ENCODE measurements around the gene COX5B.
"Not testable (repeated sequence)": the region's sequence is repeated elsewhere in the genome, so short reads cannot be mapped to it uniquely, and the experiment has no call there.

The COX5B gene

GRCh38 chr2:97645695-97646629, at the start of gene COX5B:
Gene COX5B (plus strand): TSS chr2:97646062. CDS start chr2:97646087, 25 bp downstream.
- DNase-seq (ENCODE audit: low read depth): peak; percentile 80
- TF ChIP-seq, protein P1, sequence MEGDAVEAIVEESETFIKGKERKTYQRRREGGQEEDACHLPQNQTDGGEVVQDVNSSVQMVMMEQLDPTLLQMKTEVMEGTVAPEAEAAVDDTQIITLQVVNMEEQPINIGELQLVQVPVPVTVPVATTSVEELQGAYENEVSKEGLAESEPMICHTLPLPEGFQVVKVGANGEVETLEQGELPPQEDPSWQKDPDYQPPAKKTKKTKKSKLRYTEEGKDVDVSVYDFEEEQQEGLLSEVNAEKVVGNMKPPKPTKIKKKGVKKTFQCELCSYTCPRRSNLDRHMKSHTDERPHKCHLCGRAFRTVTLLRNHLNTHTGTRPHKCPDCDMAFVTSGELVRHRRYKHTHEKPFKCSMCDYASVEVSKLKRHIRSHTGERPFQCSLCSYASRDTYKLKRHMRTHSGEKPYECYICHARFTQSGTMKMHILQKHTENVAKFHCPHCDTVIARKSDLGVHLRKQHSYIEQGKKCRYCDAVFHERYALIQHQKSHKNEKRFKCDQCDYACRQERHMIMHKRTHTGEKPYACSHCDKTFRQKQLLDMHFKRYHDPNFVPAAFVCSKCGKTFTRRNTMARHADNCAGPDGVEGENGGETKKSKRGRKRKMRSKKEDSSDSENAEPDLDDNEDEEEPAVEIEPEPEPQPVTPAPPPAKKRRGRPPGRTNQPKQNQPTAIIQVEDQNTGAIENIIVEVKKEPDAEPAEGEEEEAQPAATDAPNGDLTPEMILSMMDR (IDR thresholded peaks at IDR 0.05; ENCODE audit: control insufficient read depth, insufficient read depth, low read depth, low read length, missing control alignments): no peak
- peak within 1 kb of the TSS; percentile 83 for H3K4me3 ChIP-seq (ENCODE audit: control insufficient read depth, low read depth, low read length)

DNA sequence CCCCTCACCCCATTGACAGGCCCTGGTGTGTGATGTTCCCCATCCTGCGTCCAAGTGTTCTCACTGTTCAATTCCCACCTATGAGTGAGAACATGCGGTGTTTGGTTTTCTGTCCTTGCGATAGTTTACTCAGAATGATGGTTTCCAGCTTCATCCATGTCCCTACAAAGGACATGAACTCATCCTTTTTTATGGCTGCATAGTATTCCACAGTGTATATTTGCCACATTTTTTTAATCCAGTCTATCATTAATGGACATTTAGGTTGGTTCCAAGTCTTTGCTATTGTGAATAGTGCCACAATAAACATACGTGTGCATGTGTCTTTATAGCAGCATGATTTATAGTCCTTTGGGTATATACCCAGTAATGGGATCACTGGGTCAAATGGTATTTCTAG, 49.7 kb upstream of the COX5B start:
- not testable (repeated sequence) for H3K4me3 ChIP-seq (ENCODE audit: control insufficient read depth, low read depth, low read length)

DNA sequence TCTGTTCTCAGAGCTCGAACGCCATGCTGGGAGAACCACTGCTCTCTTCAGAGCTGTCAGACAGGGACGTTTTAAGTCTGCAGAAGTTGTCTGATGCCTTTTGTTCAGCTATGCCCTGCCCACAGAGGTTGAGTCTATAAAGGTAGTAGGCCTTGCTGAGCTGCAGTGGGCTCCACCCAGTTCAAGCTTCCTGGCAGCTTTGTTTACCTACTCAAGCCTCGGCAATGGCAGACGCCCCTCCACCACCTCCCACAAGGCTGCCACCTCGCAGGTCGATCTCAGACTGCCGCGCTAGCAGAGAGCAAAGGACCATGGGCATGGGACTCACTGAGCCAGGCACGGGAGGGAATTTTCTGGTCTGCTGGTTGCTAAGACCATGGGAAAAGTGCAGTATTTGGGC, 44.3 kb upstream of the COX5B start:
- DNase-seq (ENCODE audit: low read depth); H3K4me3 ChIP-seq (ENCODE audit: control insufficient read depth, low read depth, low read length): not testable (repeated sequence)

More for the DNA sequence above, 49.7 kb upstream of the COX5B start:
- DNase-seq (ENCODE audit: low read depth): not testable (repeated sequence)

DNA sequence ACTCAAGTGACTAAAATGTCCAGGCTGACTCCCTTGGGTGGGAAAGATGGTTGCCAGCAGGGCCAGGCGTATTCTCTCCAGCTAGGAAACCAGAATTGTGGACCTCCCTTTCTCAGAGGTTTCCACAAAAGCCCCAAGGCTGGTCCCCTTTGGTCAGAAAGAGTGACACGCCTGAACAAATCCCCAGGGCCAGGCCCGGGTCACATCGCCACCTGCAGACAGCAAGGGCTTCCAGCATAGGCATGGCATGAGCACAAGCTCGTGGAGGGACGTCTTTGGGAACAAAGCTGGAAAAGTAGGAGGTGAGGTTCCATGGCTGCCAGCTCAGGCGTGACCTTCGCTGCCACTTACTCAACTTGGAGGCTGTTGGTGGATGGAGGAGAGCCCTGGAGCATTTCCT, 40.8 kb upstream of the COX5B start:
- H3K4me3 ChIP-seq (ENCODE audit: control insufficient read depth, low read depth, low read length); DNase-seq (ENCODE audit: low read depth): not testable (repeated sequence)

DNA sequence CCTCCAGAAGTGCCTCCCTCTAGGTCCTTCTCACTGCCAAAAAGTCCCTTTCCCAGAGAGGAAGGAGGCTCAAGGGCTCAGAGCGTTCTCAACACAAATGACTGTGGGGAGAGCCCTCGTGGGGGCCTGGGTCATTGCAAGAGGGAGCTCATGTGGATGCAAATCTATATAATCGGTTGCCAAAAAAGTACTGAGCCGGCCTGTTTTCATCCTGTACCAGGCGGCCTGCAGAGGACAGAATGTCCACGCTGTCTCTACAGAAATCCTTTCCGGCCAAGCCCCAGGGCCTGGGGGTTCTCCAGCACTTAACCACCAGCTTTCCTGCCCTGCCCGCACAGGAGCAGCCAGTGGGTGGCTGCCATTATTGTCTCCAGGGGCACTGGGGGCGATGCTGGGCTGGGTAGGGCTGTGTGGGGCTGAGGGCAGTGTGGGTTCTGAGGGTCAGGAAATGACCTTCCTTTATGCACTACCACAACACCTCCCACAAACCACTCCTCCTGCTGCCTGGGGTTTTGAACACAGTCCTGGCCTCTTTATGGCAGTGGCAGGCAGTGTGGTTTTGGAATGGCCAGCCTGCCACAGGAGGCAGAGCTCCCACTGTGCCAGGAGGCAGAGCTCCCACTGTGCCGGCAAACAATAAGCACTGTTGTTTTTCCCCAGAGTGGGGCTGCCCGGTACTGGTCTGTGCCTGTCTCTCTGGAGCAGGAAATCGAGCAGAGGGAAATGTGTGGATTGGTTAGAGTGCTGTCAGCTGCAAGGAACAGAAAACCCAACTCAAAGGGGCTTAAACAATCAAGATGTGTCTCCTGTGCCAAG, 40.1 kb upstream of the COX5B start:
- DNase-seq (ENCODE audit: low read depth); H3K4me3 ChIP-seq (ENCODE audit: control insufficient read depth, low read depth, low read length): not testable (repeated sequence)

GRCh38 chr2:97608745-97609144, 37.1 kb upstream of the COX5B start:
- H3K4me3 ChIP-seq (ENCODE audit: control insufficient read depth, low read depth, low read length); DNase-seq (ENCODE audit: low read depth): not testable (repeated sequence)

DNA sequence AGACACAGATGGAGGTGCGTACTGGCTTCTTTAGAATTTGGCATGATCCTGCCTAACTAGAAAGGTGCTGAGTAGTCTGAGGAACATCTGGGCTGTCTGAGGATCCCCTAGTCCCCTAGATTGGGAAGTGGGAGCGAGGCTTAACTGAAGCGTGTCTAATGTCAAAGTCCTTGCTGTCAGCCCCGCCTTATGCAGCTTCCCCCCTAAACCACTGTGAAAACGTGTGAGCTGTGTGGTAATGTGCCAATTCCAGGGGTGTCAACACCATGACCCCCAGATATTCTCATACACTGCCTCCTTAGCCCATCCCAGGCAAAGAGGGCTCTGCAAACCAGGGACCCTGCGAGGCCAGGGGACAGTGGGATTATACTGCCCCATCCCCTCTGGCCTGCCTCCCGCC, 34.0 kb upstream of the COX5B start:
- H3K4me3 ChIP-seq (ENCODE audit: control insufficient read depth, low read depth, low read length); DNase-seq (ENCODE audit: low read depth): not testable (repeated sequence)

- DNase-seq (ENCODE audit: low read depth); H3K4me3 ChIP-seq (ENCODE audit: control insufficient read depth, low read depth, low read length): not testable (repeated sequence)
These were observed 30.1 kb upstream of the COX5B start for GRCh38 chr2:97615746-97616145.

- TF ChIP-seq, protein P1 (IDR thresholded peaks at IDR 0.05; ENCODE audit: control insufficient read depth, insufficient read depth, low read depth, low read length, missing control alignments): no peak
- no peak overlapping the region for H3K4me3 ChIP-seq (ENCODE audit: control insufficient read depth, low read depth, low read length)
- no peak for DNase-seq (ENCODE audit: low read depth)
These were observed 28.0 kb upstream of the COX5B start for GRCh38 chr2:97617911-97618310.

GRCh38 chr2:97618939-97619827, 26.7 kb upstream of the COX5B start:
- not testable (repeated sequence) for H3K4me3 ChIP-seq (ENCODE audit: control insufficient read depth, low read depth, low read length); DNase-seq (ENCODE audit: low read depth)

GRCh38 chr2:97620492-97620891, 25.4 kb upstream of the COX5B start:
- H3K4me3 ChIP-seq (ENCODE audit: control insufficient read depth, low read depth, low read length); DNase-seq (ENCODE audit: low read depth): not testable (repeated sequence)

DNA sequence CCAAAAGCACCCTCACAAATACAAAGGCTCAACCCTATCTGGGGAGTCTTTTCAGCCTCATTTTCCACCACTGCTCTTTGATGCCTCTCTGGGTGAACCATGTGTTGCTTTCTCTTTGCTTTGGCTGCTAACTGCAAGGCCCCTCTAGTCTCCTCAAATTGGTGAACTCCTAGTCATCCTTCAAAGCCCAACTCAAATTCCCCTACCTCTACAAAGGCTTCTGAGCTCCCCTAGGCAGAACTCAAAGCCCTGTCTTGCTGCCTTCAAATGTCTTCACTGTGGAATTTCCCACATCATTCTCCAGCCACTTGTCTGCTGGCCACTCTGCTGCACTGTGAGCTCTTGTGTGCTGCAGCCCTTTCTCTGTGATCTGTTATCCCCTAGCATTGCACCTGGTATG, 22.9 kb upstream of the COX5B start:
- DNase-seq (ENCODE audit: low read depth); H3K4me3 ChIP-seq (ENCODE audit: control insufficient read depth, low read depth, low read length): not testable (repeated sequence)

GRCh38 chr2:97625354-97626048, 20.4 kb upstream of the COX5B start:
- H3K4me3 ChIP-seq (ENCODE audit: control insufficient read depth, low read depth, low read length); DNase-seq (ENCODE audit: low read depth): not testable (repeated sequence)

- DNase-seq (ENCODE audit: low read depth): not testable (repeated sequence)
These were observed 19.8 kb upstream of the COX5B start for GRCh38 chr2:97626049-97626430.

More at GRCh38 chr2:97626049-97626430, 19.8 kb upstream of the COX5B start:
- H3K4me3 ChIP-seq (ENCODE audit: control insufficient read depth, low read depth, low read length): not testable (repeated sequence)
